ENCODE results near the gene AS3MT.
A peak's percentile ranks its signal among the peaks of the same experiment; 100 is the strongest.

AS3MT gene

DNA sequence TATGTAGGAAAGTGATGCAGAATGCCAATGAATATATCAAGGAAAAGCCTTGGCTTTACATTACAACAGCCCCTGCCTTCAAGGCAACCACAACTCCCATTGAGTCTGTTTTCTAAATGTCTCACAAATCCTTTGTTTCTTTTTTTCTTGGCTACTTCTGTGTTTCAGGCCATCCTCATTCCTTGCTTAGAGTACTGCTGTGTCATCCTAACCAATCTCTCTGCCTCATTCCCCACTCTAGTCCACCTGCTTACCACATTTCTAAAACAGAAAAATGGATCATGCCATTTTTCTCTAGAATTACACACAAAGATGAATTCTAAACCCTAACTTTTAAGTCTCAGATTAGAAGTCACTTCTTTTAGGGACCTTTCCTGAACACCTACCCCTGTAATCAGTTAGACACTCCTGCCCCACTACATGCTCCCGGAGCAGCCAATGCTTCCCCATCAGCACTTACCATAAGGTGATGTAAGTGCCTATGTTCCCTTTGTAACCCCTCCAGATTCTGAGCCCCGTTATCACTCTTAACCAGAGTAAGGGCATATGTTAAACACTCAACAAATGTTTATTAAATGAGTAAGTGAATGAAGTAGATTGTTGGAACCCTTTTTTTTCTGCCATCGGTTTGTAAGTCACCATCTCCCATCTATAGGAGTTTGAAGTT is 12.4 kb upstream of the AS3MT start:
- DNase-seq = no peak

DNA sequence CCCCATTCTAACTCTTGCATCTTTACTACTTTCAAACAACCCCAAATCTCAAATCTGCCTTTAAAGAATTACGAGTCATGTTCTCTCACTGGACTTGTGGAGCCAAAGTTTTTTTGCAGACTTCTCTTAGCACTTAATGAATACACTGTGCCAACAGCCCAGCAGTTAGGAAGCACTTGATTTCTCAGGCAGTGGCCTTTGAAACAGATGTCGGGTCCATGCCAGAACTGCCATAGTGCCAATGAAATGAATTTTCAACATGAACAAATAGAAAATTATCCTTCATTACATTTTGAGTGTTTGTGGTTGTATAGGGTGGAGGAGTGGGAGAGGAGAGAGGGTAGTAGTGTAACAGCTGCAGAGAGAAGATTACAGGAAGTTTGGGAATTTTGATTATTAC is 9.4 kb upstream of the AS3MT start:
- DNase-seq = no peak

DNA sequence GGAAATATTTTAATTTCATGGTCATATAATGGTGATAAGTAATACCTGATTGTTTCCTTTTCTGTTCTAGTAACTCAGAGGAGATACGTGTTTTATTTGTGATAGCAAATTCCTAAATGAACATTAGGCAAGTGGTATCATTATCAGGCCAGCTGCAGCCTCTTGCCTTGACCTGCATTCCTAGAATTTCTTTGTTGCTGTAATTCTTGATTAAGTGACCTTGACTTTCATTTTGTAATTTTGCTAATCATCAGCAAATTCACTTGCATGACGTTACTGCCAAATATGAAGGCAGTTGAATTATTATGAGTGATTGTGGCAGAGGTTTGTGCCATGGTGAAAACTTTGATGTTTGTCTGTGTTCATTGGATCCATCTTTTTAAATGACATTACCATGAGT is 5.6 kb upstream of the AS3MT start:
- DNase-seq = no peak

- DNase-seq = no peak
Measured at GRCh38 chr10:102865620-102866019, 3.6 kb upstream of the AS3MT start.

DNA sequence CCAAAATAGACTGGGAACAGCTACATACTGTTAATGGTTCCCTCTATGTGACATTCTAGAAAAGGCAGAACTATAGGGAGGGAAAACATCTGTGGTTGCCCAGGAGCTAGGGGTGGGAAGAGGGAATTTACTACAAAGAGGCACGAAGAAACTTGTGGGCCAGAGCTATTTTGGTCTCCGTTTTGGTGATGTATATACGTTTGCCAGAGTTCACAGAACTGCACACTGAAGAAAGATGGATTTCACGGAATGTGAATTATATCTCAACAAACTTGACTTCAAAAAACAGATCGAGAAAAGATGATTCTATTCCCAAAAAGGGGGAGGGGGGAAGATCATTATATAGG is 386 bp upstream of the AS3MT start:
- peak; percentile 33 for DNase-seq

GRCh38 chr10:102870221-102870620 is 951 bp downstream of the AS3MT start:
- DNase-seq = no peak

DNA sequence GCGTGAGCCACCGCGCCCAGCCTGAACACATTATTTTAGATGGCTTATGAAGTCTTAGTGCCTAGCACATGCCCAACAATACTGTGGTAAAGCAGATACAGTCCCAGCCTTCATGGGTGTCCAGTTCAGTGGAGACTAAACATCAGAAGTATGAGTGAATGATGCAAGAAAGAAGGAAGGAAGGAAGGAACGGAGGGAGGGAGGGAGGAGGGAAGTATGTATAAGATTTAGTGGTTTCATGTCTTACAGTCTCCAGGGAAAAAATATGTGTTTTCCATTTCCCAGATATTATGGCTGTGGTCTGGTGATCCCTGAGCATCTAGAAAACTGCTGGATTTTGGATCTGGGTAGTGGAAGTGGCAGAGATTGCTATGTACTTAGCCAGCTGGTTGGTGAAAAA is 2.9 kb downstream of the AS3MT start:
- no peak for DNase-seq

DNA sequence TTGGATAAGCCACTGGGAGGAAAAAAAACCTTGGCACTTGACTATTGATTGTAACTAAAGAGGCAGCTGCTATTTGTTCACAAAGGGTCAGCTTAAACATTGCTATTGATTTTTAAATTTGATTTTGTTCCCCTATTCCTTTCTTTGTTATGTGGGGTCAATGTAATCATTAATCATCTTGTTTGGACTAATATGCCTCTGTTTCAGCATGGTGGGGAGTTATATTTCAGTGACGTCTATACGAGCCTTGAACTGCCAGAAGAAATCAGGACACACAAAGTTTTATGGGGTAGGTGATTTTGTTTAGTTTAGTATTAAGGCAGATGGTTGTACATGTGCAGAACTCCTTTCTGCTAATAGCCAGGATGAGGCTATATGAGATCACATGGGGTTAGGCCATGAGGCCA is 7.5 kb downstream of the AS3MT start:
- DNase-seq = no peak

DNA sequence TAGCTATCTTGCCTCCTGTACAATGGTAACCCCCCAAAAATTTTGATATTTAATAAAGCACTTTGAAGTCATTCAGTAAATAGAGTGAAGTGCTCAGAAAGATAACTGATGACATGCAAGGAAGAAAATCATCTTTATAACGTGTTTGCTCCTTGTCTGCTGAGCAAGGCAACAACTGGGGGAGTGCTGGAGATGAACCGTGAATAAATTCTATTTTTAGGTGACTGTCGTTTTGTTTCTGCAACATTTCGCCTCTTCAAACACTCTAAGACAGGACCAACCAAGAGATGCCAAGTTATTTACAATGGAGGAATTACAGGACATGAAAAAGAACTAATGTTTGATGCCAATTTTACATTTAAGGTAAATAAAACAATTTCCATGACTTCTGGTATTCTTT is 9.4 kb downstream of the AS3MT start:
- no peak for DNase-seq

GRCh38 chr10:102880256-102880655 is 11.0 kb downstream of the AS3MT start:
- DNase-seq = no peak

DNA sequence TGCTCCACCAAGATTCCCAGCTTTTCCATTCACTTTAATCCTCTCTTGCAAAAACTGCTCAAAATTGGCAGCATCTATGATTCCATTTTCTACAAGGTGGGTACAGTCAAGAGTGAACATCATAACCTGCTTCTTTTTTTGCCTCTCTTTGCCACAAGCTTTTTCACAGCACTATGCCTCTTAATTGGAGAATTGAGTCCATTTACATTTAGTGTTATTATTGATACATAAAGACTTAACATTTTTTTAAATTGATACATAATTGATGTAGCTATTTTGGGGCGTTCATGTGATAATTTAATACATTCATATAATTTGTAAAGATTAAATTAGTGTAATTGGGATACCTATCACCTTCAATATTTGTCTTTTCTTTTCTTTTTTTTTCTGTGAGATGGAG is 18.8 kb downstream of the AS3MT start:
- no peak for DNase-seq

GRCh38 chr10:102894466-102895213 is 25.4 kb downstream of the AS3MT start:
- DNase-seq = no peak

GRCh38 chr10:102900006-102900405 is 30.7 kb downstream of the AS3MT start:
- DNase-seq = no peak

- no peak for DNase-seq
Measured at GRCh38 chr10:102904346-102904745, 35.1 kb downstream of the AS3MT start.

DNA sequence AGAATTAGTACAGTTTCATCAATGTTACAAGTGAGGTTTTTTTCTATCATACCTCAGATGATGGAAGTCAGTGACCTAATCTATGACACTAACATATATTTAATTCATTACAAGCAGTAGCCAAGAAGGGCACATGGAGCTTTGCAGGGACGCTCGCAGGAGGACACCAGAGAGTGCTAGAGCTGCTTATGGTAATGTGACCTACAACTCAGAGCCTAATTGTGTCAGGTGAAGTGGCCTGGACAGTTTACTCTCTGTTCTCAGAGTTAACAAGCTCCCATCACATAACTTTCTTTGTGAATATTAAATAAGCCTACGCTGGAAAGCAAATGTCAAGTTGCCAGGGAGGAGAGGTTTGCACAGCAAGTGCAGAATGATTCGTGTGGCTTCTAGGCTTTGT is 37.2 kb downstream of the AS3MT start:
- no peak for DNase-seq

DNA sequence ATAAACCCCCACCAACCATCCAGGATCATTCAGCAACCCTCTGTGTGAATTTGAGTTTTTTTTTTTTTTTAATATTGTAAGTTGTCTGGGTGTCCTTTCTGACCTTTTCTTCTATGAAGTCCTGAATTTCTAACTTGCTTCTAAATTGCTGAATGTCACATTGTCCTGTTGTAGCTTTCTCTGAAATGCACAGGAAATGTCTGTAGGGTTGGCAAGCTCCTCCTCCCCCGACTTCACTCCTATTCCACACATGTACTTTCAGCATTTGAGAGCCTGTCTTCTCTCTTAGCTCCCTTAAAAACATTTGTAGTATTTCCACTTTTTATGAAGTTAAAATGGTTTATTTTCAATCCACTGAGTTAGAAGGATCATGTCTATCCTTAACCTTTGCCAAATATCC is 45.5 kb downstream of the AS3MT start:
- no peak for DNase-seq

DNA sequence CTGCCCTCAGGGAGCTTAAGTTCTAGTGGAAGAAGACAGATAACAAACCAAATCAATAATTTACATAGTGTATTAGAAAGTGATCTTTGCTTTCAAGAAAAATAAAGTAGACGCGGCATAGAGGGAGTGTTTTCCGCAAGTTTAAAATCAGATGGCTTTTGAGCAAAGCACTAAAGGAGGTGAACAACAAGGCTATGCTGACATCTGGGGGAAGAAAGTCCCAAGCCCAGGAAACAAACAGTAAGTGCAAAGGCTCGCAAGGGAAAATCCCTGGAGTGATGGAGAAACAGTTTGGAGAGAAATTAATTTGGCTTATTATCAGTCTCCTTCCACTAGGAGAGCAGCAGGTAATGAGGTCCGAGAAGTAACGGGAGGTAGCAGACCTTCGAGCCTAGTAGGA is 46.9 kb downstream of the AS3MT start:
- no peak for DNase-seq

DNA sequence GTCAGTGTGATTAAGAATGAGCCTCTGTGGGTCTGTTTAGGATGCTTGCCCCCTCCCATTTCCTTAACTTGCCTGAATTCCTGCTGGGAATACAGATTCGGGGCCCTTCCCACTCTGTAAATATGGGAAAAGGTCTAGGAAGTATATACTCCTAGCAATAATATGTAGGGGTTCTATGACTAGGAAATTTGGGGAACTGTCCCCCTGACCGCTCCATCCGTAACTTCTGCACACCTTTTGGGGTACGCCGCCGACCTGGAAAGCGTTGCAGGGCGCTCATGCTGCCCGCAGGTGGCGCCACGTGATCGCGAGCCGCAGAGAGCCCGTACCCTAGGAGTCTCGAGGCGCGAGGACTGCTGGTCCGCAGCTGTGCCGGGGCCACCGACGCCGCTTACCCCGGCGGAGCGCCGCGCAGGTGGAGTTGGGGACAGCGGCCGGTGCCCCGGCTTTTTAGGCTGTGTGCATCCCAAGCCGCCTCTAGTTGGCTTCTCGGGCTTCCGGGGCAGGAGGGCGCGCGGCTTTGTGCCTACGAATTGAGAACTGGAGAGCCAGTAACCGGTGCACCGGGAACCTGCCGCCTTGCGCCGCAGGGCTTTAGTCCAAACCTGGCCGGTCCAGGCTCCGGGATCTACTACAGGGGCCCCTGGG is 48.2 kb downstream of the AS3MT start:
- DNase-seq = peak; percentile 66

DNA sequence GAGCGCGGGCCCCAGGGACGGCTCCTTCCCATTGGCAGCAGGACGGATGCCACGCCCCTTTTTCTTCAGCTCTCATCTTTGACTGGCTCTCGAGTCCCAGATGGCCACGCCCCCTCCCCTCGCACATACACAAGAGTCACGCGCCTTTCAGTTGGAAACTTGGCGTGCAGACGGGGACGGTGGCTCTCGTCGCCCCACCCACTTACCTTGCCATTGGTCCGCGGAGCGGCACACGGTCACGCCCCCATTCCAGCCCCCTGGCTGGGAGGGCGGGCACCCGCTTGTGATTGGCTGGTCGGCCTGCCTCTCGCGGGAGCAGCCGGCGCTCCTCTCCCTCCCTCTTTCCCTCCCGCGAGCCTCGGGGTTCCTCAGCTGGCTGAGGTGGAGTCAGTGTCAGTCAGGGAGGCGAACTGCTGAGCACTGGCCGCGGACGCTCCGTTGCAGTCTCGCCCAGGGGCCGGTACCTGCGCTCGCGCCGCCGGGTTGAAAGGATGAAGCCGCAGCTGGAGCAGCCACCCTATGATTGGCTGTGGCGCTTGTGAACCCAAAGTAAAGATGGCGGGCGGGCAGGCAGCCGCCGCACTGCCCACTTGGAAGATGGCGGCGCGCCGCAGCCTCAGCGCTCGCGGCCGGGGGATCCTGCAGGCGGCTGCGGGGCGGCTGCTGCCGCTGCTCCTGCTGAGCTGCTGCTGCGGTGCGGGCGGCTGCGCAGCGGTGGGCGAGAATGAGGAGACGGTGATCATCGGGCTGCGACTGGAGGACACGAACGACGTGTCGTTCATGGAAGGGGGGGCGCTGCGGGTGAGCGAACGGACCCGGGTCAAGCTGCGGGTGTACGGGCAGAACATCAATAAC is 48.9 kb downstream of the AS3MT start, which contains the start of gene CNNM2:
CNNM2 (plus strand) TSS at position 333 of the 855 bp plus-strand sequence; CDS start at position 520, 187 bp downstream.
- peak; percentile 96 for DNase-seq

GRCh38 chr10:102918817-102919245 is 49.6 kb downstream of the AS3MT start:
- peak; percentile 29 for DNase-seq

DNA sequence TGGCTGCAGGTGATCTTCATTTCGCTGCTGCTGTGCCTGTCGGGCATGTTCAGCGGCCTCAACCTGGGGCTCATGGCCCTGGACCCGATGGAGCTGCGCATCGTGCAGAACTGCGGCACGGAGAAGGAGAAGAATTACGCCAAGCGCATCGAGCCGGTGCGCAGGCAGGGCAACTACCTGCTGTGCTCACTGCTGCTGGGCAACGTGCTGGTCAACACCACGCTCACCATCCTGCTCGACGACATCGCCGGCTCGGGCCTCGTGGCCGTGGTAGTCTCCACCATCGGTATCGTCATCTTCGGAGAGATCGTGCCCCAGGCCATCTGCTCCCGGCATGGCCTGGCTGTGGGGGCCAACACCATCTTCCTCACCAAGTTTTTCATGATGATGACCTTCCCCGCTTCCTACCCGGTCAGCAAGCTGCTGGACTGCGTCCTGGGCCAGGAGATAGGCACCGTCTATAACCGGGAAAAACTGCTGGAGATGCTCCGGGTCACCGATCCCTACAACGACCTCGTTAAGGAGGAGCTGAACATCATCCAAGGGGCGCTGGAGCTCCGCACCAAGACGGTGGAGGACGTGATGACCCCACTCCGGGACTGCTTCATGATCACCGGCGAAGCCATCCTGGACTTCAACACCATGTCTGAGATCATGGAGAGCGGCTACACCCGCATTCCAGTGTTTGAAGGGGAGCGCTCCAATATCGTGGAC is 50.1 kb downstream of the AS3MT start:
- no peak for DNase-seq

DNA sequence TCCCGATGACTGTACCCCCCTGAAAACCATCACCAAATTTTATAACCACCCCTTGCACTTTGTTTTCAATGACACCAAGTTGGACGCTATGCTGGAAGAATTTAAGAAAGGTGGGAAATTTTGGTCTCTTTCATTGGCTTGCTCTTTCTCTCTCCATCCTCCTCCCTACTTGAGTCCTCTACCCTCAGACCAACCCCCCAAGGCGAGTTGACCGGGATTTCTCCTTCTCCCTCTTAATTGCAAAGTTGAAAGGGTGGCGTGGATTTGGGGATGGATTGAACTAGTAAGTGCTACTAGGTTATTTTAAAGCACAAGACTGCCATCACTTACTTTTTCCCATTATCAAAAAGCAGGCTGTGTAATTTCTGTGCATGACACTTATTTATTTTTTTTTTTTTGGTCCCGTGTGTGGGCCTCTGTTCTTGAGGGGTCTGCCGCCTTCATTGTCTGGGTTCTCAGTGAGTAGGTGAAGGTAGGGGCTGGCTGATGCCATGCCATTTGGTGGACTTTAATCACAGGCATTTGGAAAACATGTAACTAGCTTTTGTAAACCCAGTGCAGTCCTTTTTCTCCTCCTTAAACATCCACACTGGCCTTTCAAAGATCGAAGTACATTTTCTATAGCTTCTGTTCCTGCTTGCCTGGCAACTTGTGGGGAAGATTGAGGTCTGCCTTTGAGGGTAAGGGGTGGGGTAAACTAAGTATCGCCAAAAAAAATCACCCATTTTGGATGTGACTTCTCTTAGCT is 50.9 kb downstream of the AS3MT start:
- DNase-seq = no peak

Measured in NCI-H2171 treated with DMSO at 0.1 percent for 48 hours (cell line).